SJCRH30 (cell line): ENCODE data around the gene OR5B21. TPM values are rescaled to one million over a fixed set of nuclear protein-coding genes. Genes with fewer than 3 reads are reported as not detected.

ENCODE experiments used
- total RNA-seq: library from RNA; depleted of rRNA; stranded (reverse); fragments of >200 nt; shearing (Covaris generic); gene quantifications from 2 replicates; pipeline ENCODE4 v1.2.3, GENCODE V29; 2014; rRNA removed

Gene OR5B21
- total RNA-seq, 1 experiment from 2014 or later: not detected

Other genes starting within 250 kb of the OR5B21 start
- gene OR10W1, start 239.8 kb downstream of the OR5B21 start, total RNA-seq: not detected in 2 replicates
- not detected in 2 replicates for gene OR5B17, start 149.0 kb downstream of the OR5B21 start, total RNA-seq
- gene OR5B3, start 101.2 kb downstream of the OR5B21 start, total RNA-seq: not detected in 2 replicates
- not detected in 2 replicates for gene OR5B2, start 80.0 kb downstream of the OR5B21 start, total RNA-seq
- not detected in 2 replicates for gene OR5B12, start 65.9 kb downstream of the OR5B21 start, total RNA-seq
- 1.9 TPM in 2 replicates for gene LPXN, start 67.8 kb upstream of the OR5B21 start, total RNA-seq
- 56.4 and 60.5 TPM in 2 replicates for gene ZFP91, start 71.0 kb upstream of the OR5B21 start, total RNA-seq
- 1.5 and 1.6 TPM in 2 replicates for gene CNTF, start 114.6 kb upstream of the OR5B21 start, total RNA-seq
- not detected in 2 replicates for gene GLYAT, start 223.8 kb upstream of the OR5B21 start, total RNA-seq